K562 (cell line): ENCODE measurements around the gene JADE2. TPM values are rescaled to one million over a fixed set of nuclear protein-coding genes. Genes with fewer than 3 reads are reported as not detected.

Experiments
- CBFA2T3 ChIP-seq: fragments of 450-650 bp; IDR thresholded peaks from 2 replicates; pipeline ENCODE4 v1.6.1; 2017
- CHD1 ChIP-seq: fragments of 200-600 bp; sonication (generic); IDR thresholded peaks from one replicate; pipeline ENCODE4 v1.6.1; 2012; ENCODE audit warnings: mild to moderate bottlenecking, moderate library complexity, low read length, inconsistent platforms
- FOXA1 ChIP-seq: fragments of 450-650 bp; IDR thresholded peaks from 2 replicates; pipeline ENCODE4 v1.6.1; 2016; ENCODE audit warnings: mild to moderate bottlenecking, borderline replicate concordance
- ILK ChIP-seq: fragments of 450-650 bp; IDR thresholded peaks from 2 replicates; pipeline ENCODE4 v1.6.1; 2016; ENCODE audit warnings: missing genetic modification characterization, low read depth, mild to moderate bottlenecking, missing compliant biosample characterization, moderate library complexity, borderline replicate concordance
- KDM1A ChIP-seq, 2 experiments: fragments of 450-650 bp; IDR thresholded peaks; 2 replicates each; pipeline ENCODE4 v1.6.1; 2016; ENCODE audit warnings: mild to moderate bottlenecking in 2 of 2
- POLR2G ChIP-seq: fragments of 200-400 bp; formaldehyde crosslinking; IDR thresholded peaks from 2 replicates; pipeline ENCODE4 v1.6.1; 2017; ENCODE audit warnings: low read depth, mild to moderate bottlenecking, antibody characterized with exemption, low read length, moderate library complexity
- RB1 ChIP-seq: fragments of 450-650 bp; IDR thresholded peaks from 2 replicates; pipeline ENCODE4 v1.6.1; 2017; ENCODE audit warnings: low read depth, mild to moderate bottlenecking
- TFAM ChIP-seq: fragments of 250-450 bp; sonication (Bioruptor Pico); conservative IDR thresholded peaks from 2 replicates; pipeline ENCODE4 v1.5.0; 2021; ENCODE audit warnings: mild to moderate bottlenecking, moderate library complexity
- polyA plus RNA-seq, 8 experiments: library from polyadenylated mRNA; depleted of rRNA in 4 of 8; stranded (reverse) in 5 of 8; unstranded in 3 of 8; fragments of >200 nt; fragmentation: Nextera tagmentation in 2 of 8; fragmentation: Illumina TruSeq in 1 of 8; extraction: Ambion mirVana in 2 of 8; extraction: Trizol in 1 of 8; gene quantifications; 2 replicates each; pipeline versions ENCODE4 v1.2.1 to v1.2.3, GENCODE V29; 2011 to 2014; ENCODE audit warnings: inconsistent platforms in 1 of 8, missing spikeins in 1 of 8
- total RNA-seq, 7 experiments: library from RNA; depleted of rRNA in 6 of 7; stranded (reverse); fragments of >200 nt in 6 of 7; fragmentation: Illumina TruSeq in 2 of 7; extraction: Trizol in 2 of 7; gene quantifications; 2 replicates each; pipeline versions ENCODE4 v1.2.1 to v1.2.3, GENCODE V29; 2011 to 2021; ENCODE audit warnings: low replicate concordance in 1 of 7
- TF ChIP-seq, protein P1 (sequence below): IDR thresholded peaks from 2 replicates; pipeline ENCODE4 v1.6.1; 2011; ENCODE audit warnings: borderline replicate concordance, low read depth, mild to moderate bottlenecking, moderate library complexity, low read length; ENCODE audit not compliant: insufficient read depth, poor library complexity, severe bottlenecking
- TF ChIP-seq, protein P2 (sequence below): fragments of 450-650 bp; IDR thresholded peaks from 2 replicates; pipeline ENCODE4 v1.6.1; 2016; ENCODE audit warnings: mild to moderate bottlenecking, moderate library complexity
- TF ChIP-seq, protein P3 (sequence below): sonication (generic); formaldehyde crosslinking; IDR thresholded peaks from 2 replicates; pipeline ENCODE4 v1.8.0; 2022; ENCODE audit warnings: missing genetic modification reagents, mild to moderate bottlenecking, moderate library complexity, borderline replicate concordance

The JADE2 gene
- total and polyA plus RNA-seq, 9 of the 15 experiments (the other 6 are each of a cell fraction or from before 2014, with no cell fraction given) = 0.50 to 23.3 (median 9.1) TPM

DNA sequence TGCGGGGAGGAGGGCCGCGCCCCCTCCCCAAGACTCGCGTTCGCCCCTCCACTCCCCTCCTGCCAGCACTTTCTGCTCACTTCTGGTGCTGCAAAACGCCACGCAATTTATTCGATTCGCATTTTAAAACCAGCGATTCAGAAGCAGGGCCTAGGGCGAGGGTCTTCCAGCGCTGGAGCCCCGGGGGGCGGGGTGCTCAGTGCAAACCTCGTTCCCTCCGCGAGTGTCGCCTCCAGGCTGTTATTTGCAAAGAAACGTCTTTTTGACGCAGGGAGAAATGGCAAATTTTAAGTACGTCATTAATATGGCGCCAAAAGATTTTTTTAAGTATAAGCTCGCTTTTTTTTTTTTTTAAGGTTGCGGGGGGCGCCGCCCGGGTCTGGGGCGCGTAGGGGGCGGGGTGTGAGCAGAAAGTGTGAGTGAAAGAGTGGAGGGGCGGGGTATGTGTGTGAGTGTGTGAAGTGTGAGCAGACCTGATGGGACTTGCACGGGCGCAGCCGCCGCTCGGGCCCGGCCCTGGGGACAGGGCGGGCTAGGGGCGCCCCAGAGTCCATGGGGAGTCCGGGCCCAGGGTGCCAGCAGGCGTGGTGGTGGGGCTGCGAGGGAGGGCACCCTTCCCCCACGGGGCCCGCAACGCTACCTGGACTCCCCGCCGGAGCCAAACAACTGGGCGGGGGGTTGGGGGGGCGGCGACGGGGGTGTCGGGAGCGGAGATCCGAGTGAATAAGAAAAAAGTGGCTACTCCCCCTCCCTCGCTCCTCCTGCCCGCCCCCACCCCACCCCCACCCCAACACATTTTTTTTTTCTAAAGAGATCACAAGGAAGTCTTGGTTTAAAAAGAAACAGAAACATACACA lies at the start of gene JADE2 (continued):
- TF ChIP-seq FOXA1 (no peak), POLR2G (peak; percentile 67), CBFA2T3 (no peak), KDM1A (IDR thresholded peaks at IDR 0.05) (no peak), ILK (tag) (no peak), CHD1 (no peak), RB1 (no peak; the same call in 1 of the 2 replicates), TFAM (CRISPR knock-in tag) (no peak)
- TF ChIP-seq, protein P1, sequence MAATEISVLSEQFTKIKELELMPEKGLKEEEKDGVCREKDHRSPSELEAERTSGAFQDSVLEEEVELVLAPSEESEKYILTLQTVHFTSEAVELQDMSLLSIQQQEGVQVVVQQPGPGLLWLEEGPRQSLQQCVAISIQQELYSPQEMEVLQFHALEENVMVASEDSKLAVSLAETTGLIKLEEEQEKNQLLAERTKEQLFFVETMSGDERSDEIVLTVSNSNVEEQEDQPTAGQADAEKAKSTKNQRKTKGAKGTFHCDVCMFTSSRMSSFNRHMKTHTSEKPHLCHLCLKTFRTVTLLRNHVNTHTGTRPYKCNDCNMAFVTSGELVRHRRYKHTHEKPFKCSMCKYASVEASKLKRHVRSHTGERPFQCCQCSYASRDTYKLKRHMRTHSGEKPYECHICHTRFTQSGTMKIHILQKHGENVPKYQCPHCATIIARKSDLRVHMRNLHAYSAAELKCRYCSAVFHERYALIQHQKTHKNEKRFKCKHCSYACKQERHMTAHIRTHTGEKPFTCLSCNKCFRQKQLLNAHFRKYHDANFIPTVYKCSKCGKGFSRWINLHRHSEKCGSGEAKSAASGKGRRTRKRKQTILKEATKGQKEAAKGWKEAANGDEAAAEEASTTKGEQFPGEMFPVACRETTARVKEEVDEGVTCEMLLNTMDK = no peak
- TF ChIP-seq, protein P2, sequence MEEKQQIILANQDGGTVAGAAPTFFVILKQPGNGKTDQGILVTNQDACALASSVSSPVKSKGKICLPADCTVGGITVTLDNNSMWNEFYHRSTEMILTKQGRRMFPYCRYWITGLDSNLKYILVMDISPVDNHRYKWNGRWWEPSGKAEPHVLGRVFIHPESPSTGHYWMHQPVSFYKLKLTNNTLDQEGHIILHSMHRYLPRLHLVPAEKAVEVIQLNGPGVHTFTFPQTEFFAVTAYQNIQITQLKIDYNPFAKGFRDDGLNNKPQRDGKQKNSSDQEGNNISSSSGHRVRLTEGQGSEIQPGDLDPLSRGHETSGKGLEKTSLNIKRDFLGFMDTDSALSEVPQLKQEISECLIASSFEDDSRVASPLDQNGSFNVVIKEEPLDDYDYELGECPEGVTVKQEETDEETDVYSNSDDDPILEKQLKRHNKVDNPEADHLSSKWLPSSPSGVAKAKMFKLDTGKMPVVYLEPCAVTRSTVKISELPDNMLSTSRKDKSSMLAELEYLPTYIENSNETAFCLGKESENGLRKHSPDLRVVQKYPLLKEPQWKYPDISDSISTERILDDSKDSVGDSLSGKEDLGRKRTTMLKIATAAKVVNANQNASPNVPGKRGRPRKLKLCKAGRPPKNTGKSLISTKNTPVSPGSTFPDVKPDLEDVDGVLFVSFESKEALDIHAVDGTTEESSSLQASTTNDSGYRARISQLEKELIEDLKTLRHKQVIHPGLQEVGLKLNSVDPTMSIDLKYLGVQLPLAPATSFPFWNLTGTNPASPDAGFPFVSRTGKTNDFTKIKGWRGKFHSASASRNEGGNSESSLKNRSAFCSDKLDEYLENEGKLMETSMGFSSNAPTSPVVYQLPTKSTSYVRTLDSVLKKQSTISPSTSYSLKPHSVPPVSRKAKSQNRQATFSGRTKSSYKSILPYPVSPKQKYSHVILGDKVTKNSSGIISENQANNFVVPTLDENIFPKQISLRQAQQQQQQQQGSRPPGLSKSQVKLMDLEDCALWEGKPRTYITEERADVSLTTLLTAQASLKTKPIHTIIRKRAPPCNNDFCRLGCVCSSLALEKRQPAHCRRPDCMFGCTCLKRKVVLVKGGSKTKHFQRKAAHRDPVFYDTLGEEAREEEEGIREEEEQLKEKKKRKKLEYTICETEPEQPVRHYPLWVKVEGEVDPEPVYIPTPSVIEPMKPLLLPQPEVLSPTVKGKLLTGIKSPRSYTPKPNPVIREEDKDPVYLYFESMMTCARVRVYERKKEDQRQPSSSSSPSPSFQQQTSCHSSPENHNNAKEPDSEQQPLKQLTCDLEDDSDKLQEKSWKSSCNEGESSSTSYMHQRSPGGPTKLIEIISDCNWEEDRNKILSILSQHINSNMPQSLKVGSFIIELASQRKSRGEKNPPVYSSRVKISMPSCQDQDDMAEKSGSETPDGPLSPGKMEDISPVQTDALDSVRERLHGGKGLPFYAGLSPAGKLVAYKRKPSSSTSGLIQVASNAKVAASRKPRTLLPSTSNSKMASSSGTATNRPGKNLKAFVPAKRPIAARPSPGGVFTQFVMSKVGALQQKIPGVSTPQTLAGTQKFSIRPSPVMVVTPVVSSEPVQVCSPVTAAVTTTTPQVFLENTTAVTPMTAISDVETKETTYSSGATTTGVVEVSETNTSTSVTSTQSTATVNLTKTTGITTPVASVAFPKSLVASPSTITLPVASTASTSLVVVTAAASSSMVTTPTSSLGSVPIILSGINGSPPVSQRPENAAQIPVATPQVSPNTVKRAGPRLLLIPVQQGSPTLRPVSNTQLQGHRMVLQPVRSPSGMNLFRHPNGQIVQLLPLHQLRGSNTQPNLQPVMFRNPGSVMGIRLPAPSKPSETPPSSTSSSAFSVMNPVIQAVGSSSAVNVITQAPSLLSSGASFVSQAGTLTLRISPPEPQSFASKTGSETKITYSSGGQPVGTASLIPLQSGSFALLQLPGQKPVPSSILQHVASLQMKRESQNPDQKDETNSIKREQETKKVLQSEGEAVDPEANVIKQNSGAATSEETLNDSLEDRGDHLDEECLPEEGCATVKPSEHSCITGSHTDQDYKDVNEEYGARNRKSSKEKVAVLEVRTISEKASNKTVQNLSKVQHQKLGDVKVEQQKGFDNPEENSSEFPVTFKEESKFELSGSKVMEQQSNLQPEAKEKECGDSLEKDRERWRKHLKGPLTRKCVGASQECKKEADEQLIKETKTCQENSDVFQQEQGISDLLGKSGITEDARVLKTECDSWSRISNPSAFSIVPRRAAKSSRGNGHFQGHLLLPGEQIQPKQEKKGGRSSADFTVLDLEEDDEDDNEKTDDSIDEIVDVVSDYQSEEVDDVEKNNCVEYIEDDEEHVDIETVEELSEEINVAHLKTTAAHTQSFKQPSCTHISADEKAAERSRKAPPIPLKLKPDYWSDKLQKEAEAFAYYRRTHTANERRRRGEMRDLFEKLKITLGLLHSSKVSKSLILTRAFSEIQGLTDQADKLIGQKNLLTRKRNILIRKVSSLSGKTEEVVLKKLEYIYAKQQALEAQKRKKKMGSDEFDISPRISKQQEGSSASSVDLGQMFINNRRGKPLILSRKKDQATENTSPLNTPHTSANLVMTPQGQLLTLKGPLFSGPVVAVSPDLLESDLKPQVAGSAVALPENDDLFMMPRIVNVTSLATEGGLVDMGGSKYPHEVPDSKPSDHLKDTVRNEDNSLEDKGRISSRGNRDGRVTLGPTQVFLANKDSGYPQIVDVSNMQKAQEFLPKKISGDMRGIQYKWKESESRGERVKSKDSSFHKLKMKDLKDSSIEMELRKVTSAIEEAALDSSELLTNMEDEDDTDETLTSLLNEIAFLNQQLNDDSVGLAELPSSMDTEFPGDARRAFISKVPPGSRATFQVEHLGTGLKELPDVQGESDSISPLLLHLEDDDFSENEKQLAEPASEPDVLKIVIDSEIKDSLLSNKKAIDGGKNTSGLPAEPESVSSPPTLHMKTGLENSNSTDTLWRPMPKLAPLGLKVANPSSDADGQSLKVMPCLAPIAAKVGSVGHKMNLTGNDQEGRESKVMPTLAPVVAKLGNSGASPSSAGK = no peak
- TF ChIP-seq, protein P3, sequence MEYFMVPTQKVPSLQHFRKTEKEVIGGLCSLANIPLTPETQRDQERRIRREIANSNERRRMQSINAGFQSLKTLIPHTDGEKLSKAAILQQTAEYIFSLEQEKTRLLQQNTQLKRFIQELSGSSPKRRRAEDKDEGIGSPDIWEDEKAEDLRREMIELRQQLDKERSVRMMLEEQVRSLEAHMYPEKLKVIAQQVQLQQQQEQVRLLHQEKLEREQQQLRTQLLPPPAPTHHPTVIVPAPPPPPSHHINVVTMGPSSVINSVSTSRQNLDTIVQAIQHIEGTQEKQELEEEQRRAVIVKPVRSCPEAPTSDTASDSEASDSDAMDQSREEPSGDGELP (CRISPR knock-in tag) = 0 out of 2 replicates have a peak, but pooled peaks have one; percentile 6
